Neuronal stem cell (in vitro differentiated cells): Measurements from ENCODE around the gene NTRK3.

Experiments used
- DNase-seq: peaks from one replicate; pipeline ENCODE4 v3.0.0-alpha.2; 2013; ENCODE audit warnings: low spot score
- H2AFZ ChIP-seq: one replicate; pipeline ENCODE4 v1.6.1; 2013; ENCODE audit warnings: mild to moderate bottlenecking, low read length, inconsistent platforms
- H2AK5ac ChIP-seq: 2 replicates; pipeline ENCODE4 v1.6.1; 2013; ENCODE audit warnings: low read depth, mild to moderate bottlenecking, inconsistent platforms, low read length, moderate library complexity, mixed read lengths
- H2BK120ac ChIP-seq: 2 replicates; pipeline ENCODE4 v1.6.1; 2013; ENCODE audit warnings: low read depth, mild to moderate bottlenecking, inconsistent platforms, low read length, moderate library complexity, mixed read lengths
- H2BK12ac ChIP-seq: one replicate; pipeline ENCODE4 v1.6.1; 2013; ENCODE audit warnings: low read length, inconsistent platforms
- H2BK15ac ChIP-seq: 2 replicates; pipeline ENCODE4 v1.6.1; 2013; ENCODE audit warnings: mild to moderate bottlenecking, low read length, inconsistent platforms, mixed read lengths
- H2BK5ac ChIP-seq: one replicate; pipeline ENCODE4 v1.6.1; 2013; ENCODE audit warnings: inconsistent platforms, mild to moderate bottlenecking, low read length, moderate library complexity
- H3K14ac ChIP-seq: one replicate; pipeline ENCODE4 v1.6.1; 2013; ENCODE audit warnings: low read length, inconsistent platforms
- H3K18ac ChIP-seq: 2 replicates; pipeline ENCODE4 v1.6.1; 2013; ENCODE audit warnings: low read length, inconsistent platforms
- H3K23ac ChIP-seq: 2 replicates; pipeline ENCODE4 v1.6.1; 2013; ENCODE audit warnings: low read depth, mild to moderate bottlenecking, mixed read lengths, low read length, inconsistent platforms; ENCODE audit not compliant: poor library complexity
- H3K27ac ChIP-seq: replicated peaks from 3 replicates; pipeline ENCODE4 v1.5.1; 2013; ENCODE audit warnings: low read length, inconsistent platforms
- H3K27me3 ChIP-seq, 3 experiments: 2 replicates each; pipeline ENCODE4 v1.6.1; 2013; ENCODE audit warnings: low read length in 3 of 3, mild to moderate bottlenecking in 2 of 3, inconsistent platforms in 1 of 3, low read depth in 1 of 3, mixed read lengths in 1 of 3, moderate library complexity in 1 of 3; ENCODE audit not compliant: control insufficient read depth in 3 of 3, insufficient read depth in 3 of 3
- H3K36me3 ChIP-seq, 2 donors: replicated peaks in 1 of 2; 2 replicates each; pipeline ENCODE4 v1.6.1; 2013; ENCODE audit warnings: low read length in 2 of 2; ENCODE audit not compliant: control insufficient read depth in 2 of 2, insufficient read depth in 2 of 2
- H3K4ac ChIP-seq: 2 replicates; pipeline ENCODE4 v1.6.1; 2013; ENCODE audit warnings: inconsistent platforms, mild to moderate bottlenecking, low read length, moderate library complexity
- H3K4me1 ChIP-seq, 2 donors: 1 replicate in 1 of 2; 2 replicates in 1 of 2; pipeline ENCODE4 v1.6.1; 2013; ENCODE audit warnings: low read length in 2 of 2, low read depth in 1 of 2; ENCODE audit not compliant: control insufficient read depth in 2 of 2, insufficient read depth in 1 of 2
- H3K4me2 ChIP-seq: one replicate; pipeline ENCODE4 v1.6.1; 2013; ENCODE audit warnings: mild to moderate bottlenecking, low read length, inconsistent platforms; ENCODE audit not compliant: insufficient read depth, poor library complexity, severe bottlenecking
- H3K4me3 ChIP-seq, 2 donors: 2 replicates each; pipeline ENCODE4 v1.5.1; 2013; ENCODE audit warnings: low read length in 2 of 2, mild to moderate bottlenecking in 2 of 2, inconsistent platforms in 1 of 2, moderate library complexity in 1 of 2
- H3K79me1 ChIP-seq: one replicate; pipeline ENCODE4 v1.6.1; 2013; ENCODE audit warnings: low read depth, mild to moderate bottlenecking, inconsistent platforms, low read length, moderate library complexity
- H3K9ac ChIP-seq: one replicate; pipeline ENCODE4 v1.6.1; 2013; ENCODE audit warnings: mild to moderate bottlenecking, low read depth, low read length, inconsistent platforms; ENCODE audit not compliant: poor library complexity
- H3K9me3 ChIP-seq, 2 donors: replicated peaks in 1 of 2; 2 replicates each; pipeline versions ENCODE3 to v1.6.1; 2013; ENCODE audit warnings: low read length in 2 of 2, mild to moderate bottlenecking in 2 of 2, inconsistent platforms in 1 of 2, low read depth in 1 of 2, mixed read lengths in 1 of 2, moderate library complexity in 1 of 2; ENCODE audit not compliant: control insufficient read depth in 2 of 2, insufficient read depth in 1 of 2
- H4K8ac ChIP-seq: one replicate; pipeline ENCODE4 v1.6.1; 2013; ENCODE audit warnings: low read depth, mild to moderate bottlenecking, inconsistent platforms, low read length, moderate library complexity
- H4K91ac ChIP-seq: one replicate; pipeline ENCODE4 v1.6.1; 2013; ENCODE audit warnings: low read length, low read depth, mild to moderate bottlenecking, inconsistent platforms; ENCODE audit not compliant: poor library complexity
- WGBS, 2 donors: extraction: QIAGEN DNeasy Blood & Tissue Kit; methylation state at CpG; one replicate each; pipeline ENCODE4 v1.1.7; 2013; ENCODE audit warnings: missing lambda C conversion rate in 2 of 2, mixed read lengths in 1 of 2; ENCODE audit not compliant: insufficient read length in 2 of 2, insufficient replicate concordance in 1 of 2; ENCODE audit errors: extremely low coverage in 2 of 2; 5-methylcytosine and 5-hydroxymethylcytosine counted together

NTRK3 gene

DNA sequence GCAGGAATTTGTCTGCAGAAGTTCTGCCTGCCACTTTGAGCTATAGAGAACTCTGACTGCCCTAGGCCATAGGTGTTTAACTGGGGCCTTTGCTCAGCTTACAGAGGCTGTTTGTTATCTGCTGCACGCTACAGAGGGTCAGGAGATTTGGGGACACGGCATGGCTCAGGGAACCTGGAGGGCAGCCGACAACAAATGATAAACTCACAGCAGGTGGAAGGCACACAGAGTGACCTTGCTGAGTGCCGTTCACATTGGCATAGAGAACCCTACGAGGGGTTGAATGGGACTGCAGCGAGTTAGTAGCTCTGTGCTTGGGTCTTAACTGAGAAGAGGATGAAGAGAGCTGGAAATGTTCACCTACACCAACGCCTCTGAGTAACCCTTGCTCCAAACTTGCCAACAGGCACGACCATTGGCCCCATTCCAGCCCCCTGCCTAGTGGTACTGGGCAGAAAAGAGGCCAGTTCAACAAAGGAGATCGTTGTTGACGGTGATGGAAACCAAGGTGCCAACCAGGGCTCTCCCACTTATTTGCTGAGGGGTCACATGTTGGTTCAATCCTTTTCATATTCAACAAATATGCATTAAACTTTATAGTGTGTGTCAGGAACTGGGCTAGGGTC is 301.1 kb downstream of the NTRK3 start:
- Histone ChIP-seq H2BK12ac (no peak overlapping the region), H3K4me1 (no peaks in the 10 kb centered on the region), H3K36me3 (no peaks in the 10 kb centered on the region), H3K9ac (no peak overlapping the region), H3K18ac (no peak overlapping the region), H4K8ac (no peak overlapping the region), H3K9me3 (no peaks in the 10 kb centered on the region), H2AFZ (no peak overlapping the region), H3K27ac (no peak overlapping the region), H4K91ac (no peak overlapping the region), H3K27me3 (no peaks in the 10 kb centered on the region), H2AK5ac (no peak overlapping the region), H2BK120ac (no peak overlapping the region), H3K4me3 (no peak overlapping the region), H2BK15ac (no peak overlapping the region), H3K4ac (no peak overlapping the region), H3K23ac (no peak overlapping the region), H3K4me2 (no peak overlapping the region), H3K14ac (no peak overlapping the region), H2BK5ac (no peak overlapping the region), H3K79me1 (no peaks in the 10 kb centered on the region)
- no peak for DNase-seq
- WGBS, 2 donors = no CpG with 5 or more reads among the region's 10 CpGs

DNA sequence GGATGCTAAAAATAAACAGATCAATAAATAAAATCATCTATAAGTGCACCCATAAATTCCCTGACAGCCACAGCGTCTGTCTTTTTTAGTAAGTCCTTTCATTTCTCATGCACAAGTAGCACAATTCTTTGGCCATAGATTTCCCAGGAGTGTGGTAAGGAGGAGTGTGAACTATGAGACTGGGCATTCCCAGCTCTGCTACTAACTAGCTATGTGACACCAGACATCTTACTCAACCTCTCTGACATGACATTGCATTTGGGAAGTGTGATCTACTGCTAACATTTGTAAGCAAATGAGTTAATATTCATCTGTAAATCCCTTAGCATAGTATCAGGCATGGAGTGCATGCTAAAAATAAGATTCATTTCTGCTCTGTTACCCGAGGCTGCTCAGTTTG is 301.7 kb downstream of the NTRK3 start:
- H3K27ac ChIP-seq = no peak overlapping the region
- H2AK5ac ChIP-seq = no peak overlapping the region
- no peak overlapping the region for H3K4me2 ChIP-seq
- H3K36me3 ChIP-seq = no peaks in the 10 kb centered on the region
- H3K18ac ChIP-seq = no peak overlapping the region
- H4K91ac ChIP-seq = no peak overlapping the region
- no peak overlapping the region for H3K14ac ChIP-seq
- no peak overlapping the region for H3K4me3 ChIP-seq
- H3K79me1 ChIP-seq = no peaks in the 10 kb centered on the region
- no CpG with 5 or more reads among the region's 2 CpGs for WGBS, 2 donors
- H3K23ac ChIP-seq = no peak overlapping the region
- H2BK5ac ChIP-seq = no peak overlapping the region
- H4K8ac ChIP-seq = no peak overlapping the region
- no peak overlapping the region for H2BK120ac ChIP-seq
- no peaks in the 10 kb centered on the region for H3K4me1 ChIP-seq
- no peaks in the 10 kb centered on the region for H3K9me3 ChIP-seq
- no peaks in the 10 kb centered on the region for H3K27me3 ChIP-seq
- no peak overlapping the region for H2BK12ac ChIP-seq
- H2AFZ ChIP-seq = no peak overlapping the region
- no peak overlapping the region for H3K4ac ChIP-seq
- no peak overlapping the region for H3K9ac ChIP-seq
- DNase-seq = no peak
- H2BK15ac ChIP-seq = no peak overlapping the region

DNA sequence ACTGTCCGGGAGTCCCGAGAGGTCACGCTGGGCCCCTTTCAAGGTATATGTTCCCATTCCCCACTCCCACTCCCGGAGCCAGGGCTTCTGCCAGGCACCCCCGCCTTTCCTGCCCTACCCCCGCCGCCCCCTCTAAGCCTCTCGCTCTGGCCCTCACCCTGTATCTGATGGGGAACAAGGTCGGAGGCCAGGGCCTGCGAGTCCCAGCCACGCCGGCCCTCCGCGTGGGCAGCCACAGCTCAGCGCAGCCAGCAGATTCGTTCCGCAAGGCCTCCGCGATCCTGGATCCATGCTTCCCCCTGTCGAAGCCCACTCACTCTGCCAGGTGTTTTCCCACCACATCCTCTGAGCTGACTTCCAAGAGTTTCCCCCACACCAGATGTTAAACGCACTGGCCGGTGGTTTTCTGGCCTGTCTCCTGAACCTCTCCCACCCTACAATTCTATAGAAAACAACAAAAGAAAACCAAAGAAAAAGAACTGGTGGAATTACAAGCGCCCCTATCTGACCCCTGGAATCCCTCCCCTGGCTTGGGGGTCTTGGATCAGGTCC is 303.7 kb downstream of the NTRK3 start:
- no peak overlapping the region for H2BK5ac ChIP-seq
- H3K9me3 ChIP-seq = no peaks in the 10 kb centered on the region
- H2BK15ac ChIP-seq = no peak overlapping the region
- H3K27ac ChIP-seq = no peak overlapping the region
- no peak overlapping the region for H4K91ac ChIP-seq
- no peaks in the 10 kb centered on the region for H3K4me1 ChIP-seq
- no peaks in the 10 kb centered on the region for H3K27me3 ChIP-seq
- H3K4me2 ChIP-seq = no peak overlapping the region
- no peak overlapping the region for H3K4ac ChIP-seq
- no peak overlapping the region for H2BK120ac ChIP-seq
- H2AK5ac ChIP-seq = no peak overlapping the region
- no peak overlapping the region for H3K18ac ChIP-seq
- no CpG with 5 or more reads among the region's 23 CpGs for WGBS, 2 donors
- H4K8ac ChIP-seq = no peak overlapping the region
- DNase-seq = no peak
- H3K4me3 ChIP-seq = no peak overlapping the region
- H3K14ac ChIP-seq = no peak overlapping the region
- H3K9ac ChIP-seq = no peak overlapping the region
- no peak overlapping the region for H2AFZ ChIP-seq
- H3K36me3 ChIP-seq = no peaks in the 10 kb centered on the region
- H3K23ac ChIP-seq = peak overlapping the region; percentile 14
- H3K79me1 ChIP-seq = no peaks in the 10 kb centered on the region
- no peak overlapping the region for H2BK12ac ChIP-seq

DNA sequence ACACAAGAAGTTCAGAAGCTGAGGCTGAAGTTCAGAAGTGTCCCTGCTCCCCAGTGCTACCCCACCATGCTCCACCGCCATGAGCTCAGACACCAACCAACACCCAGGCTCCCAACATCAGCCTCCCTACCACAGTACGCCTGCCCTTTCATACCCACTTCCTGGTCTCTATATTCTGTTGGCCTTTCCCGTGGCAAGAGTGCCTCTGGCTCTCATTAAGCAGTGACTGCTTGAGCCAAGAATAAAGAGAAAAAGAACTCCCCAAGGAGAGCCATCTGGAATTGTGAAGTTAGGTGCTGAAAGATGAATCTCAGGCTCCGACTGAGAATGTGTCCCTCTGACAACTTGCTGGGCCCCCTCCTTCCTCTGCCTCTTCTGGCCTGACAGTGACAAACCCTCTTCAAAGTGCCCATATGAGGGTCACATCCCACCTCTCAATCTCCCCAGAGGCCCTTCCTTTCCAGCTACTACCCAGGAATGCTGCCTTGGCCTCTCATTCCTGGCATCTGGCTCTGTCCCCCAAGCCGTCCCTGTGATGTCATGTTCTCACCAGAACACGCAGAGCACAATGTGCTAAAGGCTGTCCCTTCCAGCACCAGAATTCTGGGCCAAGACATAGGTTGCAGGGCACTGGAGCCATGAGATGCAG is 306.8 kb downstream of the NTRK3 start:
- no peak overlapping the region for H2BK120ac ChIP-seq
- H3K36me3 ChIP-seq = no peaks in the 10 kb centered on the region
- peaks cover 0 to 6% of the 10 kb centered on the region in 2 donors for H3K4me1 ChIP-seq
- H3K4me2 ChIP-seq = no peak overlapping the region
- H2AK5ac ChIP-seq = no peak overlapping the region
- no peak overlapping the region for H3K14ac ChIP-seq
- no peak overlapping the region for H3K27ac ChIP-seq
- H4K8ac ChIP-seq = no peak overlapping the region
- no peaks in the 10 kb centered on the region for H3K27me3 ChIP-seq
- no peaks in the 10 kb centered on the region for H3K9me3 ChIP-seq
- H4K91ac ChIP-seq = no peak overlapping the region
- no peak overlapping the region for H2AFZ ChIP-seq
- no peak overlapping the region for H2BK5ac ChIP-seq
- no peak overlapping the region for H3K4ac ChIP-seq
- no peak overlapping the region for H3K23ac ChIP-seq
- no peak overlapping the region for H3K9ac ChIP-seq
- H3K79me1 ChIP-seq = no peaks in the 10 kb centered on the region
- no peak overlapping the region for H2BK12ac ChIP-seq
- no CpG with 5 or more reads among the region's 6 CpGs for WGBS, 2 donors
- H3K4me3 ChIP-seq = no peak overlapping the region
- DNase-seq = no peak
- no peak overlapping the region for H2BK15ac ChIP-seq
- H3K18ac ChIP-seq = no peak overlapping the region
